ENCODE data around the gene C16orf78.

GRCh38 chr16:49369651-49370611 is 3.7 kb upstream of the C16orf78 start:
- TF ChIP-seq CTCF (optimal IDR thresholded peaks at IDR 0.05 in 1 of 3, IDR thresholded peaks at IDR 0.05 in 1 of 3, conservative IDR thresholded peaks at IDR 0.05 in 1 of 3; ENCODE audit: extremely low read depth in 1 of 3, insufficient read depth in 2 of 3, low read length in 3 of 3), result no peak
- no peak for TF ChIP-seq EZH2 (IDR thresholded peaks at IDR 0.05; ENCODE audit: low read length)

All from keratinocyte (primary cell).